HepG2 (cell line): ENCODE data around the gene S100A16. TPM values are rescaled to one million over a fixed set of nuclear protein-coding genes. Genes with fewer than 3 reads are reported as not detected.

ENCODE experiments used
- ATF4 ChIP-seq, 2 experiments: fragments of 450-650 bp in 1 of 2; sonication (generic) in 1 of 2; formaldehyde crosslinking; IDR thresholded peaks; 2 replicates each; pipeline versions ENCODE4 v1.5.0 to v1.8.0; 2020 to 2022; ENCODE audit warnings: mild to moderate bottlenecking in 1 of 2, missing genetic modification reagents in 1 of 2
- GLMP ChIP-seq: sonication (generic); formaldehyde crosslinking; IDR thresholded peaks from 2 replicates; pipeline ENCODE4 v1.9.0; 2021; ENCODE audit warnings: missing genetic modification reagents, mild to moderate bottlenecking, borderline replicate concordance
- HMGA1 ChIP-seq: sonication (generic); formaldehyde crosslinking; conservative IDR thresholded peaks from 2 replicates; pipeline ENCODE4 v1.4.0; 2020; ENCODE audit warnings: missing genetic modification reagents
- HOXD1 ChIP-seq: sonication (generic); formaldehyde crosslinking; IDR thresholded peaks from 2 replicates; pipeline ENCODE4 v1.5.0; 2020; ENCODE audit warnings: missing genetic modification reagents
- KDM1A ChIP-seq: IDR thresholded peaks from 2 replicates; pipeline ENCODE4 v1.6.1; 2016; ENCODE audit warnings: missing compliant biosample characterization
- NFKB2 ChIP-seq: sonication (generic); formaldehyde crosslinking; IDR thresholded peaks from 2 replicates; pipeline ENCODE4 v1.4.0; 2020; ENCODE audit warnings: missing genetic modification reagents, borderline replicate concordance
- PAWR ChIP-seq: sonication (generic); formaldehyde crosslinking; IDR thresholded peaks from 2 replicates; pipeline ENCODE4 v1.4.0; 2020; ENCODE audit warnings: missing genetic modification reagents, mild to moderate bottlenecking, borderline replicate concordance
- RNF219 ChIP-seq: sonication (generic); formaldehyde crosslinking; IDR thresholded peaks from 2 replicates; pipeline ENCODE4 v1.5.0; 2020; ENCODE audit warnings: mild to moderate bottlenecking, missing genetic modification reagents
- RXRB ChIP-seq: IDR thresholded peaks from 2 replicates; pipeline ENCODE4 v1.6.1; 2016; ENCODE audit warnings: borderline replicate concordance, missing genetic modification reagents, missing compliant biosample characterization
- SMC3 ChIP-seq: IDR thresholded peaks from 2 replicates; pipeline ENCODE4 v1.6.1; 2011; ENCODE audit warnings: low read length, improper control_type of control experiment
- TERF1 ChIP-seq: sonication (generic); formaldehyde crosslinking; IDR thresholded peaks from 2 replicates; pipeline ENCODE4 v1.8.0; 2022; ENCODE audit warnings: mild to moderate bottlenecking, missing genetic modification reagents, moderate library complexity
- ZBTB21 ChIP-seq: sonication (generic); formaldehyde crosslinking; IDR thresholded peaks from 2 replicates; pipeline ENCODE4 v1.4.0; 2020; ENCODE audit warnings: missing genetic modification reagents
- ZNF160 ChIP-seq: sonication (generic); formaldehyde crosslinking; IDR thresholded peaks from 2 replicates; pipeline ENCODE4 v1.8.0; 2022; ENCODE audit warnings: mild to moderate bottlenecking, inconsistent platforms, missing genetic modification reagents
- ZNF224 ChIP-seq: sonication (generic); formaldehyde crosslinking; IDR thresholded peaks from 2 replicates; pipeline ENCODE4 v1.5.0; 2020; ENCODE audit warnings: mild to moderate bottlenecking, missing genetic modification reagents
- ZNF274 ChIP-seq: sonication (generic); formaldehyde crosslinking; IDR thresholded peaks from 2 replicates; pipeline ENCODE4 v1.5.1; 2020; ENCODE audit warnings: mild to moderate bottlenecking, missing genetic modification reagents
- ZNF296 ChIP-seq: sonication (generic); formaldehyde crosslinking; conservative IDR thresholded peaks from 2 replicates; pipeline ENCODE4 v1.5.0; 2020; ENCODE audit warnings: mild to moderate bottlenecking, missing genetic modification reagents
- ZNF33B ChIP-seq: sonication (generic); formaldehyde crosslinking; IDR thresholded peaks from 2 replicates; pipeline ENCODE4 v1.5.1; 2020; ENCODE audit warnings: mild to moderate bottlenecking, missing genetic modification reagents
- ZNF879 ChIP-seq: sonication (generic); formaldehyde crosslinking; IDR thresholded peaks from 2 replicates; pipeline ENCODE4 v1.8.1; 2023; ENCODE audit warnings: missing genetic modification reagents
- polyA plus RNA-seq, 8 experiments: library from polyadenylated mRNA; depleted of rRNA in 3 of 8; stranded (reverse) in 7 of 8; unstranded in 1 of 8; fragments of >200 nt; fragmentation: Illumina TruSeq in 4 of 8; extraction: Trizol in 4 of 8; gene quantifications; 2 replicates each; pipeline versions ENCODE4 v1.2.1 to v1.2.3, GENCODE V29; 2011 to 2016; ENCODE audit warnings: low read depth in 4 of 8, missing spikeins in 1 of 8, mixed read lengths in 1 of 8; ENCODE audit not compliant: insufficient read depth in 1 of 8
- total RNA-seq, 5 experiments: library from RNA; depleted of rRNA; stranded (reverse); fragments of >200 nt; fragmentation: Illumina TruSeq; extraction: Trizol; gene quantifications; 2 replicates each; pipeline ENCODE4 v1.2.3, GENCODE V29; 2016; ENCODE audit warnings: low read depth in 1 of 5
- TF ChIP-seq, protein P1 (sequence below): sonication (generic); formaldehyde crosslinking; IDR thresholded peaks from 2 replicates; pipeline ENCODE4 v1.9.0; 2021; ENCODE audit warnings: missing genetic modification reagents, mild to moderate bottlenecking, borderline replicate concordance
- TF ChIP-seq, protein P2 (sequence below): fragments of 450-650 bp; IDR thresholded peaks from 2 replicates; pipeline ENCODE4 v1.6.1; 2016

Gene S100A16
- total and polyA plus RNA-seq, 2 of the 13 experiments (the other 11 are each of a cell fraction or from before 2014, with no cell fraction given), result 46.0 to 195 TPM

DNA sequence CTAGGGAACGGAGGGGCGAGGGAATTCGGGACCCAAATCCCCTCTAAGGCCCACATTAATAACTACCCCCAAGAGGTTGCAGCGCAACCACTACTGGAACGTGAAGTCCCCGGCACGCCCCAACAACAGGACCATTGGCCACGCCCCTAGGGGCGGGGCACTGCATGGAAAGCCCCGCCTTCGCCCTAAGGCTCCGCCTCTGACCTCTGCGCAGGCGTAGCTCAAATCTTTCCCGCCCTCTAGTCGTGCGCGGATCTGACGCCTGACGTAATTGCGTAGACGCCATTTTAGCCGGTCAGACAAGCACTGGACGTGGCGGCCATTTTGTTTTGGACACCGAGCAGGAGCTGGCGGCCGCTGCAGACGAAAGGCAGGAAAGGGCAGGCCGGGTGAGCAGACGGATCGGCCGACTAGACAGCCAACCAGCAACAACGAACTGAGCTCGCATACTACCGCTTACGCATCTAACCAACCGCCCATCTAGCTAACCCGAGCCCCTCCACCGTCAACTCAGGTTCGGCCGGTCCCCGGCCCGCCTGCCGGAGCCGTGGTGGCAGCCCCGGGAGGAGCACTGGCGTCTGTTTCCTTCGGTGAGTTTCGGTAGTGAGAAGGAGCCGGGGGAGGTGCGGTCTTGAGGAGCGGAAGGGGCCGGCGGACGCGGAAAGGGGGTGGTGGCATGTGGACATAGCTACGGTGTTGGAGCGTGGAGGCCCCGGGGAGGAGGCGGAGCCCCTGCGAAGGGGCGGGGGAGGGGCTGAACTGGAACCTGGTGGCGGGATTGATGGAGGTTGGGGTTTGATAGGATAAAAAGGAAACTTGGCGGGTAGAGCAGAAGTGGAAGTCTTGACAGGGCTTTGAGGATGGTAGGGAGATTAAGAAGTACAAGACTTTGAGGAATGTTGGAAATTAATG is 21.1 kb upstream of the S100A16 start, which contains the start of gene CHTOP (continued):
- TF ChIP-seq RNF219 (CRISPR knock-in tag) (no peak), ZNF879 (CRISPR knock-in tag) (no peak), HOXD1 (0 out of 2 replicates have a peak, but pooled peaks have one; percentile 17), ZBTB21 (peak; percentile 74), ZNF296 (0 out of 2 replicates have a peak, but pooled peaks have one; percentile 46), PAWR (no peak), HMGA1 (CRISPR knock-in tag) (no peak), SMC3 (no peak), ZNF160 (CRISPR knock-in tag) (no peak), ATF4 (CRISPR knock-in tag; IDR thresholded peaks at IDR 0.05) (peak in 1 of 2 experiments; percentile 86; a peak in 2 of 4 replicates), ZNF33B (CRISPR knock-in tag) (no peak; the same call in 1 of the 2 replicates), RXRB (CRISPR knock-in tag) (peak; percentile 39; the same call in 1 of the 2 replicates), KDM1A (CRISPR knock-in tag) (no peak), TERF1 (CRISPR knock-in tag) (no peak), ZNF274 (CRISPR knock-in tag) (peak; percentile 51; the same call in 1 of the 2 replicates), NFKB2 (CRISPR knock-in tag) (no peak; the same call in 1 of the 2 replicates), GLMP (CRISPR knock-in tag) (no peak), ZNF224 (CRISPR knock-in tag) (peak; percentile 87; the same call in 1 of the 2 replicates)
- TF ChIP-seq, protein P1, sequence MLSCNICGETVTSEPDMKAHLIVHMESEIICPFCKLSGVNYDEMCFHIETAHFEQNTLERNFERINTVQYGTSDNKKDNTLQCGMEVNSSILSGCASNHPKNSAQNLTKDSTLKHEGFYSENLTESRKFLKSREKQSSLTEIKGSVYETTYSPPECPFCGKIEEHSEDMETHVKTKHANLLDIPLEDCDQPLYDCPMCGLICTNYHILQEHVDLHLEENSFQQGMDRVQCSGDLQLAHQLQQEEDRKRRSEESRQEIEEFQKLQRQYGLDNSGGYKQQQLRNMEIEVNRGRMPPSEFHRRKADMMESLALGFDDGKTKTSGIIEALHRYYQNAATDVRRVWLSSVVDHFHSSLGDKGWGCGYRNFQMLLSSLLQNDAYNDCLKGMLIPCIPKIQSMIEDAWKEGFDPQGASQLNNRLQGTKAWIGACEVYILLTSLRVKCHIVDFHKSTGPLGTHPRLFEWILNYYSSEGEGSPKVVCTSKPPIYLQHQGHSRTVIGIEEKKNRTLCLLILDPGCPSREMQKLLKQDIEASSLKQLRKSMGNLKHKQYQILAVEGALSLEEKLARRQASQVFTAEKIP (CRISPR knock-in tag), result no peak
- TF ChIP-seq, protein P2, sequence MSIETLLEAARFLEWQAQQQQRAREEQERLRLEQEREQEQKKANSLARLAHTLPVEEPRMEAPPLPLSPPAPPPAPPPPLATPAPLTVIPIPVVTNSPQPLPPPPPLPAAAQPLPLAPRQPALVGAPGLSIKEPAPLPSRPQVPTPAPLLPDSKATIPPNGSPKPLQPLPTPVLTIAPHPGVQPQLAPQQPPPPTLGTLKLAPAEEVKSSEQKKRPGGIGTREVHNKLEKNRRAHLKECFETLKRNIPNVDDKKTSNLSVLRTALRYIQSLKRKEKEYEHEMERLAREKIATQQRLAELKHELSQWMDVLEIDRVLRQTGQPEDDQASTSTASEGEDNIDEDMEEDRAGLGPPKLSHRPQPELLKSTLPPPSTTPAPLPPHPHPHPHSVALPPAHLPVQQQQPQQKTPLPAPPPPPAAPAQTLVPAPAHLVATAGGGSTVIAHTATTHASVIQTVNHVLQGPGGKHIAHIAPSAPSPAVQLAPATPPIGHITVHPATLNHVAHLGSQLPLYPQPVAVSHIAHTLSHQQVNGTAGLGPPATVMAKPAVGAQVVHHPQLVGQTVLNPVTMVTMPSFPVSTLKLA, result no peak; the same call in 1 of the 2 replicates
